CD14-positive monocyte (primary cell): ENCODE measurements around the gene HELB. TPM values are rescaled to one million over a fixed set of nuclear protein-coding genes. Genes with fewer than 3 reads are reported as not detected.

Source experiments
- DNase-seq, 3 donors: peaks; one replicate each; pipeline ENCODE4 v3.0.0-alpha.2; 2011 to 2022
- H2AFZ ChIP-seq: 2 replicates; pipeline ENCODE4 v1.6.0; 2012; ENCODE audit warnings: mild to moderate bottlenecking, low read depth, low read length, inconsistent platforms; ENCODE audit not compliant: insufficient read depth, poor library complexity, severe bottlenecking
- H3K27ac ChIP-seq, 2 donors: 1 replicate in 1 of 2; 2 replicates in 1 of 2; pipeline ENCODE4 v1.5.1; 2012 to 2013; ENCODE audit warnings: low read length in 2 of 2, control low read depth in 1 of 2, inconsistent platforms in 1 of 2, low read depth in 1 of 2, mild to moderate bottlenecking in 1 of 2
- H3K27me3 ChIP-seq, 2 donors: one replicate each; pipeline versions ENCODE4 v1.6.0 to v1.6.1; 2011 to 2013; ENCODE audit warnings: low read length in 2 of 2; ENCODE audit not compliant: control insufficient read depth in 2 of 2, insufficient read depth in 2 of 2
- H3K36me3 ChIP-seq, 2 donors: replicated peaks in 1 of 2; 1 replicate in 1 of 2; 2 replicates in 1 of 2; pipeline versions ENCODE4 v1.5.1 to v1.6.1; 2012 to 2013; ENCODE audit warnings: low read length in 2 of 2, control low read depth in 1 of 2, inconsistent platforms in 1 of 2, mild to moderate bottlenecking in 1 of 2; ENCODE audit not compliant: insufficient read depth in 2 of 2, control insufficient read depth in 1 of 2
- H3K4me1 ChIP-seq, 2 donors: 1 replicate in 1 of 2; 2 replicates in 1 of 2; pipeline versions ENCODE4 v1.5.1 to v1.6.1; 2012 to 2013; ENCODE audit warnings: low read length in 2 of 2, control low read depth in 1 of 2, inconsistent platforms in 1 of 2, mild to moderate bottlenecking in 1 of 2, moderate library complexity in 1 of 2; ENCODE audit not compliant: insufficient read depth in 2 of 2, control insufficient read depth in 1 of 2
- H3K4me2 ChIP-seq: replicated peaks from 2 replicates; pipeline ENCODE3; 2012; ENCODE audit warnings: low read length, moderate library complexity, mild to moderate bottlenecking; ENCODE audit not compliant: poor library complexity, severe bottlenecking; ENCODE audit errors: extremely low read depth
- H3K4me3 ChIP-seq, 3 experiments: fragments of 200-600 bp in 1 of 3; sonication (generic) in 1 of 3; replicated peaks in 1 of 3; 1 replicate in 2 of 3; 2 replicates in 1 of 3; pipeline ENCODE4 v1.5.1; 2011 to 2013; ENCODE audit warnings: low read length in 3 of 3, mild to moderate bottlenecking in 3 of 3, control low read depth in 2 of 3, low read depth in 2 of 3, inconsistent platforms in 1 of 3, moderate library complexity in 1 of 3
- H3K79me2 ChIP-seq: 2 replicates; pipeline ENCODE4 v1.6.0; 2012; ENCODE audit warnings: mild to moderate bottlenecking, control low read depth, inconsistent platforms, low read length, moderate library complexity; ENCODE audit not compliant: insufficient read depth
- H3K9ac ChIP-seq: 2 replicates; pipeline ENCODE4 v1.6.0; 2017; ENCODE audit warnings: low read length, mild to moderate bottlenecking; ENCODE audit not compliant: insufficient read depth, poor library complexity, severe bottlenecking
- H3K9me3 ChIP-seq, 2 donors: replicated peaks in 1 of 2; 1 replicate in 1 of 2; 2 replicates in 1 of 2; pipeline versions ENCODE4 v1.5.1 to v1.6.1; 2012 to 2013; ENCODE audit warnings: low read length in 2 of 2, control low read depth in 1 of 2; ENCODE audit not compliant: control insufficient read depth in 1 of 2, insufficient read depth in 1 of 2
- H4K20me1 ChIP-seq: 2 replicates; pipeline ENCODE4 v1.6.0; 2012; ENCODE audit warnings: mild to moderate bottlenecking, low read length, control low read depth, moderate library complexity; ENCODE audit not compliant: insufficient read depth
- H3K27ac Mint-ChIP-seq, 7 donors: one replicate each; pipeline ENCODE4 v1.8.0; 2020; ENCODE audit warnings: mild to moderate bottlenecking in 7 of 7, mixed read lengths in 7 of 7, moderate library complexity in 6 of 7, inconsistent platforms in 2 of 7
- H3K27me3 Mint-ChIP-seq, 3 donors: one replicate each; pipeline ENCODE4 v1.8.0; 2021 to 2022; ENCODE audit warnings: low read depth in 3 of 3, mild to moderate bottlenecking in 3 of 3, mixed read lengths in 3 of 3, moderate library complexity in 3 of 3, inconsistent platforms in 1 of 3
- H3K36me3 Mint-ChIP-seq, 2 donors: one replicate each; pipeline ENCODE4 v1.8.0; 2020; ENCODE audit warnings: mixed read lengths in 2 of 2, inconsistent platforms in 1 of 2, mild to moderate bottlenecking in 1 of 2
- H3K4me1 Mint-ChIP-seq: one replicate; pipeline ENCODE4 v1.8.0; 2020; ENCODE audit warnings: mild to moderate bottlenecking, mixed read lengths
- H3K4me3 Mint-ChIP-seq, 2 donors: one replicate each; pipeline ENCODE4 v1.8.0; 2020; ENCODE audit warnings: mild to moderate bottlenecking in 2 of 2, mixed read lengths in 2 of 2, moderate library complexity in 1 of 2
- H3K9me3 Mint-ChIP-seq, 7 donors: one replicate each; pipeline ENCODE4 v1.8.0; 2020 to 2022; ENCODE audit warnings: mixed read lengths in 7 of 7, mild to moderate bottlenecking in 6 of 7, moderate library complexity in 6 of 7, inconsistent platforms in 2 of 7
- CTCF ChIP-seq: fragments of 200-600 bp; IDR thresholded peaks from one replicate; pipeline ENCODE4 v1.8.0; 2022; ENCODE audit warnings: antibody characterized with exemption, mild to moderate bottlenecking
- WGBS: methylation state at CpG from one replicate; pipeline ENCODE4 v1.1.5; 2013; ENCODE audit warnings: missing lambda C conversion rate; ENCODE audit not compliant: insufficient coverage; 5-methylcytosine and 5-hydroxymethylcytosine counted together
- intact Hi-C, 2 donors: fragments of 100-400 bp; cut with micrococcal nuclease; formaldehyde crosslinking; loops; one replicate each; pipeline versions ENCODE4 v1.15.0 to v1.15.1; 2023
- polyA plus RNA-seq, 3 donors: library from polyadenylated mRNA; depleted of rRNA in 1 of 3; unstranded in 2 of 3; stranded (reverse) in 1 of 3; fragments of 300-500 nt in 2 of 3; fragments of >200 nt in 1 of 3; fragmentation: Illumina TruSeq in 2 of 3; gene quantifications; 1 replicate in 2 of 3; 2 replicates in 1 of 3; pipeline ENCODE4 v1.2.3, GENCODE V29; 2012 to 2021

Gene HELB
- polyA plus RNA-seq, 3 donors: 1.8 to 3.4 (median 3.0) TPM

GRCh38 chr12:66337381-66338010 is 35.2 kb downstream of the HELB start:
- H3K9me3 Mint-ChIP-seq: peaks cover 9 to 30% (median 17%) of the 10 kb centered on the region in 7 donors
- TF ChIP-seq CTCF: no peak
- Histone ChIP-seq H4K20me1 (no peaks in the 10 kb centered on the region), H3K9me3 (peaks cover 9 to 10% of the 10 kb centered on the region in 2 donors), H3K27me3 (no peaks in the 10 kb centered on the region), H3K27ac (no peak overlapping the region), H3K9ac (no peak overlapping the region), H2AFZ (no peak overlapping the region), H3K4me3 (no peak overlapping the region), H3K4me2 (no peak overlapping the region), H3K36me3 (peaks cover 34 to 87% of the 10 kb centered on the region in 2 donors), H3K4me1 (no peaks in the 10 kb centered on the region), H3K79me2 (peaks cover 6% of the 10 kb centered on the region)
- no peak overlapping the region for H3K4me3 Mint-ChIP-seq
- WGBS: no CpG with 5 or more reads among the region's 2 CpGs
- peaks cover 49 to 68% of the 10 kb centered on the region in 2 donors for H3K36me3 Mint-ChIP-seq
- H3K4me1 Mint-ChIP-seq: peaks cover 2% of the 10 kb centered on the region
- H3K27ac Mint-ChIP-seq: no peak overlapping the region
- no peaks in the 10 kb centered on the region for H3K27me3 Mint-ChIP-seq
- intact Hi-C loops: no loop called here
- no peak for DNase-seq

GRCh38 chr12:66340131-66340530 is 37.8 kb downstream of the HELB start:
- H2AFZ ChIP-seq: no peak overlapping the region
- WGBS: 100% methylated on average over 1 of the region's 2 CpGs
- H3K9ac ChIP-seq: no peak overlapping the region
- H3K9me3 Mint-ChIP-seq: peaks cover 9 to 31% (median 17%) of the 10 kb centered on the region in 7 donors
- H3K36me3 ChIP-seq: peaks cover 34 to 89% of the 10 kb centered on the region in 2 donors
- peaks cover 6% of the 10 kb centered on the region for H3K79me2 ChIP-seq
- no peak overlapping the region for H3K27ac Mint-ChIP-seq
- no peaks in the 10 kb centered on the region for H3K4me1 Mint-ChIP-seq
- intact Hi-C loops: no loop called here
- no peak overlapping the region for H3K27ac ChIP-seq
- H3K4me3 Mint-ChIP-seq: no peak overlapping the region
- no peak for TF ChIP-seq CTCF
- no peak overlapping the region for H3K4me2 ChIP-seq
- H3K36me3 Mint-ChIP-seq: peaks cover 58 to 75% of the 10 kb centered on the region in 2 donors
- no peak overlapping the region for H3K4me3 ChIP-seq
- no peaks in the 10 kb centered on the region for H3K27me3 ChIP-seq
- no peak for DNase-seq
- no peaks in the 10 kb centered on the region for H3K4me1 ChIP-seq
- no peaks in the 10 kb centered on the region for H3K27me3 Mint-ChIP-seq
- peaks cover 9 to 10% of the 10 kb centered on the region in 2 donors for H3K9me3 ChIP-seq
- no peaks in the 10 kb centered on the region for H4K20me1 ChIP-seq
